Measurements from ENCODE around the gene RSPRY1. TPM values are rescaled to one million over a fixed set of nuclear protein-coding genes. Genes with fewer than 3 reads are reported as not detected.

The RSPRY1 gene
- total and polyA plus RNA-seq, 2 of the 8 experiments (the other 6 are each of a cell fraction or from before 2014, with no cell fraction given), result 11.5 to 32.5 TPM

DNA sequence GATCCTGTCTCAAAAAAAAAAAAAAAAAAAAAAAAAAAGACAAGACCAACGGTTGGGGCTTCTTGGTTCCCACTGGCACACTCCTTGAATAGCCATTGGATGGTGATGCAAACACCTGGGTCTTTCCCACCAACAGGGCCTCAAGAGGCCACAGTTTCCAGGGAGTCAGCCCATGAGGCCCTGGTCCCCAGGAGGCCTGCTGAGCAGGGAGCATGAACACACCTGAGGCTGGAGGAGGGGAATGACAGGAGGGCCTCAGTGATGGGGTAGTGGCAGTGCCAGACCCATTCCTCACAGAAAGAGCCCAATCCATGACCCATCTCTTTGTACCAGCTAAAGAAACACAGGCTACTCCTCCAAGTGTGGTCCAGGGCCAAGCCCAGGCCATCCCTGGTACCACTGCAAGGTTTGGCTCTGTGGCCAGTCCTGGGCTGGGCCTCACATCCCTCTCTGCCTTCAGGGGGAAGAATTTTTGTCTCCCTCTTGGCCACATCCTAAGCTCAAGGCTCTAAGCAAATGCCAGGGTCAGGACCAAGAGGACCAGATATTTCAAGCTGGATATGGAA lies 72.9 kb downstream of the RSPRY1 start:
- peak overlapping the region; percentile 10 for H2BK120ac ChIP-seq (replicated peaks; ENCODE audit: low read depth, low read length)
- CTCF ChIA-PET (ENCODE audit: partially characterized antibody), result interaction anchor here (0.6 to 1.3 kb wide), 2 partner anchors 15 to 68 kb away, joined by 4 read pairs; no protein-coding TSS in a partner anchor

More for the DNA sequence above, 72.9 kb downstream of the RSPRY1 start:
- Histone ChIP-seq H4K20me1 (replicated peaks in 1 of 2; ENCODE audit: control insufficient read depth in 1 of 2, insufficient read depth in 2 of 2, low read length in 2 of 2) (no peaks in the 10 kb centered on the region), H2AFZ (ENCODE audit: low read length) (no peak overlapping the region), H4K5ac (ENCODE audit: insufficient read length, low read depth, low read length) (no peak overlapping the region), H4K8ac (ENCODE audit: extremely low read depth, insufficient read depth, low read length) (no peak overlapping the region), H3K79me1 (ENCODE audit: low read depth, low read length) (no peaks in the 10 kb centered on the region), H3K14ac (ENCODE audit: insufficient read length) (no peak overlapping the region), H3K56ac (replicated peaks; ENCODE audit: insufficient read length, low read depth, low read length) (no peak overlapping the region), H2BK15ac (ENCODE audit: low read length) (0 out of 2 replicates have a peak overlapping the region, but pooled peaks have one; percentile 40), H3K9me3 (ENCODE audit: insufficient read depth in 2 of 2, low read depth in 1 of 2, low read length in 1 of 2) (no peaks in the 10 kb centered on the region), H3K4ac (replicated peaks; ENCODE audit: insufficient read length, low read depth, low read length) (no peak overlapping the region), H3K4me3 (ENCODE audit: extremely low read depth in 1 of 4, insufficient read depth in 2 of 4, low read depth in 3 of 4, low read length in 4 of 4) (no peak overlapping the region; a peak in 1 of 8 replicates), H3K4me1 (replicated peaks in 1 of 4; ENCODE audit: control insufficient read depth in 3 of 4, insufficient read depth in 4 of 4, low read length in 3 of 4) (peaks cover 4 to 14% (median 6%) of the 10 kb centered on the region in 4 experiments), H2AK5ac (ENCODE audit: low read depth, low read length) (no peak overlapping the region), H3K27ac (ENCODE audit: low read depth, low read length) (no peak overlapping the region), H3K79me2 (ENCODE audit: control insufficient read depth in 1 of 2, insufficient read depth in 2 of 2, low read length in 2 of 2) (no peaks in the 10 kb centered on the region), H3K23me2 (ENCODE audit: low read depth, low read length) (0 out of 2 replicates have a peak, but pooled peaks cover 2% of the 10 kb centered on the region), H2BK5ac (ENCODE audit: low read depth, low read length) (no peak overlapping the region), H3K4me2 (ENCODE audit: insufficient read depth in 1 of 2, low read depth in 2 of 2, low read length in 2 of 2) (no peak overlapping the region), H3K9ac (replicated peaks in 1 of 4; ENCODE audit: extremely low read depth in 1 of 4, low read depth in 3 of 4, low read length in 3 of 4) (no peak overlapping the region), H3K23ac (ENCODE audit: insufficient read length) (no peak overlapping the region), H2BK12ac (ENCODE audit: low read depth, low read length) (no peak overlapping the region), H4K91ac (replicated peaks; ENCODE audit: insufficient read length, low read length) (peak overlapping the region; percentile 34), H3K27me3 (replicated peaks in 1 of 4; ENCODE audit: control insufficient read depth in 3 of 4, extremely low read depth in 1 of 4, insufficient read depth in 3 of 4, low read length in 3 of 4) (no peaks in the 10 kb centered on the region), H2BK20ac (ENCODE audit: low read length) (no peak overlapping the region), H3K18ac (ENCODE audit: extremely low read depth, low read length) (no peak overlapping the region), H3K36me3 (ENCODE audit: control insufficient read depth in 2 of 4, insufficient read depth in 4 of 4, low read length in 3 of 4) (no peaks in the 10 kb centered on the region)
- no CpG with 5 or more reads among the region's 1 CpG for WGBS, 2 experiments (ENCODE audit: extremely low coverage in 1 of 2, insufficient coverage in 1 of 2, insufficient read length in 1 of 2, insufficient replicate concordance in 2 of 2, low coverage in 1 of 2, low lambda C conversion rate in 2 of 2, missing lambda C conversion rate in 1 of 2)
- POLR2A ChIA-PET (ENCODE audit: partially characterized antibody), result interaction anchor here (0.6 kb wide), 1 partner anchor 11 kb away, joined by 4 read pairs; no protein-coding TSS in a partner anchor
- TF ChIP-seq, protein P1, sequence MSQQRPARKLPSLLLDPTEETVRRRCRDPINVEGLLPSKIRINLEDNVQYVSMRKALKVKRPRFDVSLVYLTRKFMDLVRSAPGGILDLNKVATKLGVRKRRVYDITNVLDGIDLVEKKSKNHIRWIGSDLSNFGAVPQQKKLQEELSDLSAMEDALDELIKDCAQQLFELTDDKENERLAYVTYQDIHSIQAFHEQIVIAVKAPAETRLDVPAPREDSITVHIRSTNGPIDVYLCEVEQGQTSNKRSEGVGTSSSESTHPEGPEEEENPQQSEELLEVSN (IDR thresholded peaks at IDR 0.05), result 0 out of 2 replicates have a peak, but pooled peaks have one; percentile 15
- TF ChIP-seq PHF8 (conservative IDR thresholded peaks at IDR 0.05; ENCODE audit: low read depth, low read length), result no peak
- DNase-seq (ENCODE audit: low read depth in 1 of 2, low spot score in 2 of 2) (no peak), FAIRE-seq (no peak)

Measured in H1 (cell line).